GM12878 (cell line): ENCODE results near the gene SFTPB. TPM values are rescaled to one million over a fixed set of nuclear protein-coding genes. Genes with fewer than 3 reads are reported as not detected.

Experiments
- ATAC-seq: fragments of 200-7000 bp; cut with Tn5 transposase; 3 replicates; pipeline ENCODE4 v1.9.1; 2020; ENCODE audit warnings: mild to moderate bottlenecking, moderate library complexity
- BruUV-seq: library from RNA; stranded (reverse); fragments of 400-500 nt; replicated peaks from 2 replicates; lab custom pipeline; 2021; lab: Mats Ljungman, UMichigan
- CTCF ChIA-PET: fragments of 300-600 bp; sonication (Branson Sonifier 250); formaldehyde crosslinking; extraction: SDS; loops from one replicate; lab custom pipeline; 2021; ENCODE audit warnings: inconsistent platforms; lab: Yijun Ruan, JAX
- POLR2A ChIA-PET: fragments of 350-600 bp; formaldehyde crosslinking; extraction: SDS; loops from one replicate; lab custom pipeline; 2021; ENCODE audit warnings: inconsistent platforms; lab: Charles Lee
- RAD21 ChIA-PET: fragments of 300-600 bp; sonication (Branson Sonifier 250); formaldehyde crosslinking; loops from one replicate; lab custom pipeline; 2023; ENCODE audit warnings: antibody characterized with exemption; ENCODE audit not compliant: unreplicated experiment; lab: Charles Lee
- SMC1A ChIA-PET: fragments of 300-600 bp; sonication (Branson Sonifier 250); formaldehyde crosslinking; loops from one replicate; lab custom pipeline; 2023; ENCODE audit not compliant: unreplicated experiment, uncharacterized antibody; lab: Charles Lee
- DNase-seq: peaks from one replicate; pipeline ENCODE4 v3.0.0-alpha.2; 2011; ENCODE audit warnings: low read depth, low spot score
- FAIRE-seq: peaks from 3 replicates; lab custom pipeline; 2011; peaks lifted over from hg19 to GRCh38; lab: Jason Lieb, UNC
- H2AFZ ChIP-seq: 2 replicates; pipeline ENCODE4 v1.6.0; 2011; ENCODE audit warnings: low read depth, low read length, control low read depth; ENCODE audit not compliant: control insufficient read depth
- H3K27ac ChIP-seq: 2 replicates; pipeline ENCODE4 v1.5.1; 2011; ENCODE audit warnings: control low read depth; ENCODE audit not compliant: control insufficient read depth, insufficient read depth
- H3K27me3 ChIP-seq, 2 experiments: replicated peaks in 1 of 2; 2 replicates each; pipeline versions ENCODE4 v1.6.0 to v1.6.1; 2011; ENCODE audit warnings: low read length in 1 of 2; ENCODE audit not compliant: control insufficient read depth in 2 of 2, insufficient read depth in 2 of 2
- H3K36me3 ChIP-seq, 2 experiments: 2 replicates each; pipeline ENCODE4 v1.5.1; 2011; ENCODE audit warnings: low read length in 1 of 2; ENCODE audit not compliant: control insufficient read depth in 2 of 2, insufficient read depth in 2 of 2
- H3K4me1 ChIP-seq: 2 replicates; pipeline ENCODE4 v1.6.1; 2011; ENCODE audit warnings: mild to moderate bottlenecking, low read length, moderate library complexity, mixed read lengths; ENCODE audit not compliant: control insufficient read depth, insufficient read depth
- H3K4me2 ChIP-seq: 2 replicates; pipeline ENCODE4 v1.6.0; 2011; ENCODE audit warnings: control low read depth; ENCODE audit not compliant: control insufficient read depth, insufficient read depth
- H3K4me3 ChIP-seq: fragments of 200-600 bp; sonication (generic); 2 replicates; pipeline ENCODE4 v1.5.1; 2016
- H3K79me2 ChIP-seq: 2 replicates; pipeline ENCODE4 v1.6.0; 2011; ENCODE audit warnings: low read length; ENCODE audit not compliant: control insufficient read depth, insufficient read depth
- H3K9ac ChIP-seq: 2 replicates; pipeline ENCODE4 v1.8.0; 2011; ENCODE audit warnings: low read length, control low read depth, mixed read lengths; ENCODE audit not compliant: control insufficient read depth, insufficient read depth
- H3K9me3 ChIP-seq: replicated peaks from 3 replicates; pipeline ENCODE4 v1.5.1; 2011; ENCODE audit warnings: mild to moderate bottlenecking, low read length; ENCODE audit not compliant: control insufficient read depth, insufficient read depth
- H4K20me1 ChIP-seq: 2 replicates; pipeline ENCODE4 v1.6.0; 2011; ENCODE audit not compliant: control insufficient read depth, insufficient read depth
- CEBPB ChIP-seq, 2 experiments: fragments of 150-350 bp in 1 of 2; IDR thresholded peaks; 2 replicates each; pipeline ENCODE4 v1.6.1; 2012 to 2014; ENCODE audit warnings: low read depth in 2 of 2, low read length in 2 of 2, borderline replicate concordance in 1 of 2, inconsistent platforms in 1 of 2
- CHD4 ChIP-seq: fragments of 200-600 bp; sonication (generic); IDR thresholded peaks from 2 replicates; pipeline ENCODE4 v1.6.1; 2016; ENCODE audit warnings: mild to moderate bottlenecking
- GATAD2B ChIP-seq: fragments of 450-650 bp; conservative IDR thresholded peaks from 2 replicates; pipeline ENCODE4 v1.6.1; 2017; ENCODE audit warnings: low read depth, mild to moderate bottlenecking, moderate library complexity
- KDM1A ChIP-seq: fragments of 200-600 bp; sonication (generic); IDR thresholded peaks from 2 replicates; pipeline ENCODE4 v1.6.1; 2016; ENCODE audit warnings: borderline replicate concordance
- MEF2B ChIP-seq: fragments of 450-650 bp; IDR thresholded peaks from 2 replicates; pipeline ENCODE4 v1.6.1; 2018; ENCODE audit warnings: mild to moderate bottlenecking, moderate library complexity; ENCODE audit not compliant: partially characterized antibody, poor library complexity, severe bottlenecking
- MYC ChIP-seq: IDR thresholded peaks from 2 replicates; pipeline ENCODE4 v1.6.1; 2011; ENCODE audit warnings: mild to moderate bottlenecking, low read length, moderate library complexity, inconsistent platforms; ENCODE audit not compliant: insufficient read depth, insufficient replicate concordance, insufficient read length, severe bottlenecking
- RAD21 ChIP-seq: IDR thresholded peaks from 2 replicates; pipeline ENCODE4 v1.6.1; 2011; ENCODE audit warnings: mild to moderate bottlenecking, low read depth, low read length, moderate library complexity; ENCODE audit not compliant: insufficient read depth
- RFX5 ChIP-seq: IDR thresholded peaks from 2 replicates; pipeline ENCODE4 v1.6.1; 2011; ENCODE audit warnings: low read depth, low read length, improper control_type of control experiment
- SREBF2 ChIP-seq: IDR thresholded peaks from 2 replicates; pipeline ENCODE4 v1.6.1; 2012; ENCODE audit warnings: mild to moderate bottlenecking, low read length
- STAT1 ChIP-seq: fragments of 450-650 bp; conservative IDR thresholded peaks from 2 replicates; pipeline ENCODE4 v1.6.1; 2014; ENCODE audit warnings: antibody characterized with exemption, mild to moderate bottlenecking
- ZBTB11 ChIP-seq: fragments of 450-650 bp; formaldehyde crosslinking; IDR thresholded peaks from 2 replicates; pipeline ENCODE4 v1.5.0; 2022; ENCODE audit warnings: mild to moderate bottlenecking, missing genetic modification characterization
- ZNF622 ChIP-seq: fragments of 450-650 bp; IDR thresholded peaks from 2 replicates; pipeline ENCODE4 v1.6.1; 2017; ENCODE audit warnings: mild to moderate bottlenecking, inconsistent platforms
- ZZZ3 ChIP-seq: IDR thresholded peaks from 2 replicates; pipeline ENCODE4 v1.6.1; 2011; ENCODE audit warnings: low read depth; ENCODE audit not compliant: control insufficient read depth, insufficient read length
- WGBS: methylation state at CpG from one replicate; pipeline ENCODE4 v1.1.6; 2016; ENCODE audit warnings: low lambda C conversion rate; ENCODE audit not compliant: insufficient replicate concordance, insufficient coverage; ENCODE audit errors: missing lambda C conversion rate; 5-methylcytosine and 5-hydroxymethylcytosine counted together
- in situ Hi-C: fragments of 300-500 bp; cut with MboI; formaldehyde crosslinking; loops from 9 replicates; pipeline ENCODE4 v1.14.3; 2018; ENCODE audit warnings: mixed read lengths
- intact Hi-C: fragments of 100-400 bp; cut with micrococcal nuclease; formaldehyde crosslinking; loops from one replicate; pipeline ENCODE4 v1.14.2; 2022; ENCODE audit not compliant: unreplicated experiment
- polyA plus RNA-seq, 11 experiments: library from polyadenylated mRNA; depleted of rRNA in 4 of 11; unstranded in 6 of 11; stranded (reverse) in 5 of 11; fragments of >200 nt; fragmentation: Nextera tagmentation in 4 of 11; fragmentation: Illumina TruSeq in 1 of 11; extraction: Ambion mirVana in 4 of 11; extraction: Trizol in 1 of 11; gene quantifications; 1 replicate in 1 of 11; 2 replicates in 10 of 11; pipeline versions ENCODE4 v1.2.1 to v1.2.3, GENCODE V29; 2011 to 2016; ENCODE audit warnings: inconsistent platforms in 2 of 11, missing spikeins in 2 of 11, low read depth in 1 of 11
- total RNA-seq, 4 experiments: library from RNA; depleted of rRNA in 3 of 4; stranded (reverse); fragments of >200 nt in 3 of 4; fragmentation: Illumina TruSeq in 1 of 4; extraction: Trizol in 1 of 4; gene quantifications; 2 replicates each; pipeline versions ENCODE4 v1.2.1 to v1.2.3, GENCODE V29; 2013 to 2021
- TF ChIP-seq, protein P1 (sequence below): fragments of 450-650 bp; IDR thresholded peaks from 2 replicates; pipeline ENCODE4 v1.6.1; 2017; ENCODE audit warnings: antibody characterized with exemption, mild to moderate bottlenecking, moderate library complexity
- TF ChIP-seq, protein P2 (sequence below): IDR thresholded peaks from 2 replicates; pipeline ENCODE4 v1.6.1; 2011; ENCODE audit warnings: low read depth, low read length, improper control_type of control experiment, borderline replicate concordance

The SFTPB gene
- total and polyA plus RNA-seq, 10 of the 15 experiments (the other 5 are each of a cell fraction or from before 2014, with no cell fraction given): 0.02 to 5.3 TPM; not detected in 8

DNA sequence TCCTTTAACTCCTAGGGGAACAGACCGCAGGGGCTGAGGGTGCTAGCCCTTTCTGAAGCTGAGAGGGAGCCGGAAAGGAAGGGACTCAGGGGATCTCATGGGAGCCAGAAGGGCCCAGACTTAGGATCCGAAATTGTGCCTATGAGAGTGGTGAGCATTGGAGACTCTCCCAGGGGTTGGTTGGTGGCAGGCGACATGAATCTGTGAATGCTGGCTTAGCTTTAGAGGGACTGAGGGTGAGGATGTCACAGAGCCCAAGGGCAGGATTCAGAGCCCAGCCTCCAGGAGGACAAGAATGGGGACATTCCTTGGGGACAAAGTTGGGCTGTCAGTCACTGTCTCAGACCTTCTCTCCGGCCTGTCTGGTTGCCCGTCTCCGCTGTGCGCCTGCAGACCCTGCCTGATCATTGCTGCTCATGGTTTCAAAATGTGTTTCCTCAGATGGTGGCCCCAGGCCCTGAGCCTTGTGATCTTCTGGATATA lies 43.6 kb upstream of the SFTPB start:
- H3K27ac ChIP-seq: no peak overlapping the region
- no peaks in the 10 kb centered on the region for H3K79me2 ChIP-seq
- no peaks in the 10 kb centered on the region for H3K9me3 ChIP-seq
- H3K4me2 ChIP-seq: no peak overlapping the region
- H4K20me1 ChIP-seq: no peaks in the 10 kb centered on the region
- SMC1A ChIA-PET: interaction anchor here (1.0 to 9.8 kb wide), 2 partner anchors 31 to 155 kb away, joined by 3 to 75 read pairs; no protein-coding TSS in a partner anchor
- POLR2A ChIA-PET: interaction anchor here (1.0 to 1.3 kb wide), 2 partner anchors 8 to 14 kb away, joined by 3 read pairs; no protein-coding TSS in a partner anchor
- no peak for TF ChIP-seq KDM1A
- TF ChIP-seq, protein P1, sequence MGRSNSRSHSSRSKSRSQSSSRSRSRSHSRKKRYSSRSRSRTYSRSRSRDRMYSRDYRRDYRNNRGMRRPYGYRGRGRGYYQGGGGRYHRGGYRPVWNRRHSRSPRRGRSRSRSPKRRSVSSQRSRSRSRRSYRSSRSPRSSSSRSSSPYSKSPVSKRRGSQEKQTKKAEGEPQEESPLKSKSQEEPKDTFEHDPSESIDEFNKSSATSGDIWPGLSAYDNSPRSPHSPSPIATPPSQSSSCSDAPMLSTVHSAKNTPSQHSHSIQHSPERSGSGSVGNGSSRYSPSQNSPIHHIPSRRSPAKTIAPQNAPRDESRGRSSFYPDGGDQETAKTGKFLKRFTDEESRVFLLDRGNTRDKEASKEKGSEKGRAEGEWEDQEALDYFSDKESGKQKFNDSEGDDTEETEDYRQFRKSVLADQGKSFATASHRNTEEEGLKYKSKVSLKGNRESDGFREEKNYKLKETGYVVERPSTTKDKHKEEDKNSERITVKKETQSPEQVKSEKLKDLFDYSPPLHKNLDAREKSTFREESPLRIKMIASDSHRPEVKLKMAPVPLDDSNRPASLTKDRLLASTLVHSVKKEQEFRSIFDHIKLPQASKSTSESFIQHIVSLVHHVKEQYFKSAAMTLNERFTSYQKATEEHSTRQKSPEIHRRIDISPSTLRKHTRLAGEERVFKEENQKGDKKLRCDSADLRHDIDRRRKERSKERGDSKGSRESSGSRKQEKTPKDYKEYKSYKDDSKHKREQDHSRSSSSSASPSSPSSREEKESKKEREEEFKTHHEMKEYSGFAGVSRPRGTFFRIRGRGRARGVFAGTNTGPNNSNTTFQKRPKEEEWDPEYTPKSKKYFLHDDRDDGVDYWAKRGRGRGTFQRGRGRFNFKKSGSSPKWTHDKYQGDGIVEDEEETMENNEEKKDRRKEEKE: no peak
- TF ChIP-seq SREBF2: no peak
- TF ChIP-seq, protein P2, sequence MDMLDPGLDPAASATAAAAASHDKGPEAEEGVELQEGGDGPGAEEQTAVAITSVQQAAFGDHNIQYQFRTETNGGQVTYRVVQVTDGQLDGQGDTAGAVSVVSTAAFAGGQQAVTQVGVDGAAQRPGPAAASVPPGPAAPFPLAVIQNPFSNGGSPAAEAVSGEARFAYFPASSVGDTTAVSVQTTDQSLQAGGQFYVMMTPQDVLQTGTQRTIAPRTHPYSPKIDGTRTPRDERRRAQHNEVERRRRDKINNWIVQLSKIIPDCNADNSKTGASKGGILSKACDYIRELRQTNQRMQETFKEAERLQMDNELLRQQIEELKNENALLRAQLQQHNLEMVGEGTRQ: no peak
- TF ChIP-seq RAD21: no peak
- TF ChIP-seq MEF2B: no peak
- no peak for TF ChIP-seq RFX5
- TF ChIP-seq CHD4: no peak
- TF ChIP-seq ZZZ3: no peak
- TF ChIP-seq CEBPB (IDR thresholded peaks at IDR 0.05; ENCODE audit: borderline replicate concordance in 1 of 2, low read depth in 2 of 2, low read length in 2 of 2): no peak
- TF ChIP-seq GATAD2B: no peak
- no peak for TF ChIP-seq MYC
- TF ChIP-seq ZNF622: no peak
- no peak for TF ChIP-seq ZBTB11 (CRISPR knock-in tag)
- no peak for TF ChIP-seq STAT1
- CTCF ChIA-PET: interaction anchor here (1.7 to 10.2 kb wide), 3 partner anchors 9 to 29 kb away, joined by 4 to 194 read pairs (median 9); no protein-coding TSS in a partner anchor
- in situ Hi-C loops (no loop called here), intact Hi-C loops (no loop called here)
- no peaks in the 10 kb centered on the region; a peak in 1 of 4 replicates for H3K27me3 ChIP-seq
- H3K9ac ChIP-seq: no peak overlapping the region
- H3K4me1 ChIP-seq: peaks cover 4% of the 10 kb centered on the region
- RAD21 ChIA-PET: no interaction called here
- ATAC-seq (no peak), DNase-seq (no peak), FAIRE-seq (no peak)
- WGBS: 63% methylated on average over 8 of the region's 8 CpGs
- no TSS peak for BruUV-seq
- H3K36me3 ChIP-seq: no peaks in the 10 kb centered on the region
- no peak overlapping the region for H3K4me3 ChIP-seq
- H2AFZ ChIP-seq: no peak overlapping the region
